Measurements from ENCODE around the gene LRMDA.

- TF ChIP-seq FOXM1 (IDR thresholded peaks at IDR 0.05; ENCODE audit: borderline replicate concordance, low read depth), result no peak
- TF ChIP-seq EP300 (IDR thresholded peaks at IDR 0.05; ENCODE audit: borderline replicate concordance), result no peak
- TF ChIP-seq TAF1 (IDR thresholded peaks at IDR 0.05; ENCODE audit: low read depth), result no peak
- no peak for TF ChIP-seq TEAD4 (IDR thresholded peaks at IDR 0.05)
Measured at GRCh38 chr10:75754096-75754831, 322.8 kb downstream of the LRMDA start.

Measured in Ishikawa (cell line).